Stimulated activated CD4-positive, alpha-beta T cell treated with anti-CD3 and anti-CD28 coated beads, Interleukin-1b, Interleukin-23, amount 100 ng/mL, for 1 hour (primary cell): ENCODE data around the gene PDIK1L.

Experiments used
- DNase-seq, 2 donors: peaks; one replicate each; pipeline ENCODE4 v3.0.0-alpha.2; 2020; ENCODE audit warnings: low read depth in 2 of 2

PDIK1L gene

DNA sequence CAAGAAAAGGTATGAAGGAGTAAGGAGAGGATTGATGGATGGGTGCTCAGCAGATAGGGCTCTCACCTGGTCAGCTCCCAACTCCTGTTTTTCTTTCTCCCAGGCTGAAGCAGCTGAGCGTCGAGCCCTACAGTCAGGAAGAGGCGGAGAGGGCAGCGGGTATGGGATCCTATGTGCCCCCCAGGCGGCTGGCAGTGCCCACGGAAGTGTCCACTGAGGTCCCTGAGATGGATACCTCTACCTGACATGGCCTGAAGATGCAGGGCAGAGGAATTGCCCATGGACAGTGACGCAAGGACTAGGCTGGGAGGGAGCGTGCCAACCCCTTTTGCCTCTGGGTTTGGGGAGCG is 58.8 kb downstream of the PDIK1L start:
- no peak for DNase-seq

DNA sequence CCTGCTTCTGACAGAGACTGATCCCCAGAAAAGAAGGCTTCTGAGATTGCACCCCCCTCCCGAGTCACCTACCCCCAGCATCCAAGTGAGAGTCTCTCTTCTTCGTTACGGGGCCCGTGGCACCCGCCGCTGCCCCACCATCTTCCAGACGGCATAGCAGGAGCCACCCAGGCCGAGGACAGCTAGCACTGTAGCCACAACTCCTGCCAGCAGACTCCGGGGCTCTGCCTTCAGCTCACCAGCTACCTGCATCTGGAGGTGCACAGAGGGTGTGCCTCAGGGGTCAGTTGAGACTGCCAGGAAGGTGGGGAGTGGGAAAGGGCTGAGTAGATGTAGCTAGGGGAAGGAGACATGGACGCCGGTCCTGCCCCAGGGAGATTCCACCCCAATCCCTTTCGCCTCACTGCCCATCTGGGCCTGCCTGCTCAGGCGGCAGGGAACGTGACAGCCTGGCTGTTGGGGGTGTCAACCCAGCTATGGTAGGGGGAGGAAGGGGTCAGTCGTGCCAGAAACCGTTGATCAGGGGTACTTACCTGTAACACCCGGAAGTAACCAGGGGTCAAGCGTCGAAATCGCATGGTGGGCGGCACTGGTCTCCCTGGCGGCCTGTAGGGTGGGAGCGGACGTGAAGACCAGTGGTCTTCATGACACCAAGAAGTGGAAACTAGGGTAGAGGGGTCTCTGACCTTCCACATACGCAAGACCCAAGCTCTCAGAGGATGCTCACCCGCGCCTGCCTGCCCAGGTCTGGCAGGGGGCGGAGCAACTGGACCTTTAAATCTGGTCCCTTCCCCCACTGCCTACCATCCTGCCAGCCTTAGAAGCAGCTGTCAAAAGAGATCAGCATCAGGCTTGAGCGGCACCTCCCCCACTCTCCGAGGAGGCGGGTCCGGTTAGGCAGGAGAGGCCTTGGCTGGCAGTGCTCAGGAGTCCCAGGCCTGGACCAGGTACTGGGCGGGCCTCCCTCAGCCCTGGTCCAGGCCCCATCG is 59.8 kb downstream of the PDIK1L start, which contains the start of gene ZNF593OS:
Gene ZNF593OS, minus strand, starts transcription at position 749 of the 989 bp plus-strand sequence. Its CDS starts 171 bp downstream, at position 578.
- no peak for DNase-seq
